ENCODE results near the gene MAS1.

DNA sequence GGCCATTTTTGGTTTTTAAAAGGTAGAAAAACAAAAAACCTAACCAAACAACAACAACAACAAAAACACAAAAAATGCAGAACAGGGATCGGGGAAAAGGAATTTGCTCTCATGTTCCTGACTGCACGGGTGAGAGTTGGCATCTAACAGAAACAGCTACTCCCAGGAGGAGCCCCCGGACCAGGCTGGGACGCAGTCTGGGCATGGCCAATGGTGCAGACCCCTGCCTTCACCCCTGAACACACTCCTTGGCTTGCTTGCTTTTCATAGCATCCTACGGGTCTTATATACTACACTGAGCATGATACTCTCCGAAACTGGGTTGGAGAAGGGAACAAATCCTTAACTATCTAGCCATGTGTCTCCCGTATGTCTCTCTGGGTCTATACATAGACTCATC is 587 bp upstream of the MAS1 start:
- TF ChIP-seq HDGF (IDR thresholded peaks at IDR 0.05; ENCODE audit: borderline replicate concordance) (no peak), BHLHE40 (IDR thresholded peaks at IDR 0.05; ENCODE audit: borderline replicate concordance) (no peak), FOXA1 (IDR thresholded peaks at IDR 0.05) (no peak), FOXM1 (IDR thresholded peaks at IDR 0.05; ENCODE audit: borderline replicate concordance) (no peak)
